NCI-H2227 (cell line): ENCODE results near the gene CAV2.

Source experiments
- DNase-seq: peaks from one replicate; lab custom pipeline; 2025; ENCODE audit not compliant: unreplicated experiment; lab: John Stamatoyannopoulos, UW

Gene CAV2

DNA sequence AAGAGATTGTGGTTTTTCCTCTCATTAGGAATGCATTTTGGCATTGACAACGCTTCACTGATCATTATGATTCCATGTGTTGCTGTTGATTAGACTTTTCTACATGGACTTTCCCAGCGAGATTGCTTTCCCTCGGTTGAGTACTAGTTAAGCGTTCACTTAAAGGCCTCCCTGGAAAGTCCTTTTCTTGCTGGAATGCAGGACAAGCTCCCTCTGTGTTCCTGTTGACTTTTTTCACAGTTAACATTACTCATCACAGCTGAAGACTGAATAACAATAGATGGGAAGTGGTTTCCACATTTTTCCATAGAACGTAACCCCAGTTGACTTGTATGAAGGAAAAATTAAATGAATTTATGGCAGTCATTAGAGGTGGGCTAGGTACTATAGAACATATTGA, 22.7 kb downstream of the CAV2 start:
- DNase-seq, result no peak

- no peak for DNase-seq
Measured at GRCh38 chr7:116524221-116524608, 24.7 kb downstream of the CAV2 start.

GRCh38 chr7:116524609-116525297, 25.2 kb downstream of the CAV2 start, which contains the start of gene CAV1:
Gene CAV1, plus strand, starts transcription at chr7:116525036. Its CDS starts 27 bp downstream, at chr7:116525063.
- DNase-seq, result no peak

- no peak for DNase-seq
Measured at GRCh38 chr7:116525298-116525912, 25.9 kb downstream of the CAV2 start.

DNA sequence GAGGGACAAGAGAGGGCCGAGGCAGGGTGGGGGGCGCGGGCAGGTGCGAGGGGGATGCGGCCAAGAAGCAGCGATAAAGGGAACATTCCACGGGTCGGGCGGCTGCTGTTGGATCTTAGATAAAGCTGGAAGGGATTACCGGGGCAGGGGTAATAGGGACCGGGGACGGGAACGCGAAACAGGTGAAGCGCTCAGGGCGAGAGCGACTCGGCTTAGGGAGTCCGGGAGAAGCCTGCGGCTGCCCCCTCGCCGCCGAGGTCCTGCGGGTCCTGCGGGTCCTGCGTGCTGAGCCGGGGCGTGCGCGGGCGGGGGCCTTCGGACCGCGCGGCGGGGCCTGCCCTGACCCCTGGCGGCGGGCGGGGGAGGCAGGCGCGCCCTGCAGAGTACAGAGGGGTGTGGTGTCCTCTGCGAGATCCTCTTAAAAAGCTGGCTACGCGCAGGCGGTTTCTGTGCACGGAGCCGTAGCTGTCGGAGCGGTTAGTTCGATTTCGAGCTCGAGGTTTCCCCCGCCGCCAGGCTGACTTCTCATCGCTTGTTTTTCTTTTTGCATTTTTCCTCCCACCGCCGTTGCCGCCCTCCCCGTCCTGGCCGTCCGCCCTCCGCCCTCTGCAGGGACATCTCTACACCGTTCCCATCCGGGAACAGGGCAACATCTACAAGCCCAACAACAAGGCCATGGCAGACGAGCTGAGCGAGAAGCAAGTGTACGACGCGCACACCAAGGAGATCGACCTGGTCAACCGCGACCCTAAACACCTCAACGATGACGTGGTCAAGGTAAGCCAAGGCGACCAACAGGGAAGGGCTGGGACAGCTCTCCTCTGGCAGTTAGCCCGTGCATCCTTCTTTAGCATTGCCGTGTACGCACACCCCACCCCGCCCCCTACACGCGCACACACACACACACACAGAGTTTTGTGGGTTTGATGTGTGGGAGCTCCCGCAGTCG, 26.6 kb downstream of the CAV2 start:
- peak; percentile 28 for DNase-seq

DNA sequence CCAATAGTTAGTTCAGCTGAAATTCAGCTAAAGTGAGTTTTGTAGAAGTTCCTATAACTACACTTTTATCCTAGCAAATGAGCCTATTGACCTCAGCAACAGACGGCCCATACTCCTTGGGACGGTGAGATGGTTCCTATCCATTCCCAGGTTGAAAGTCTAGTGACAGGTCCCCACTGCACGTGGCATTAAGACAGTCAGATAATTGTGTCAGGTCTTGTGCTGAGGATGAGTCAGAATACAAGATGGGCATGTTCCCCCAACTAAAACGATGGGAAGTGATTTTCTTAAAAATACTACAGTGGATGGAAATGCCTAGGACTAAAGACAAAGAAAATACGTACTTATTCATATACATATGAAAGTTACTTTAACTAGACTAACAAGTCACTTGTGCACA, 27.4 kb downstream of the CAV2 start:
- DNase-seq, result no peak

DNA sequence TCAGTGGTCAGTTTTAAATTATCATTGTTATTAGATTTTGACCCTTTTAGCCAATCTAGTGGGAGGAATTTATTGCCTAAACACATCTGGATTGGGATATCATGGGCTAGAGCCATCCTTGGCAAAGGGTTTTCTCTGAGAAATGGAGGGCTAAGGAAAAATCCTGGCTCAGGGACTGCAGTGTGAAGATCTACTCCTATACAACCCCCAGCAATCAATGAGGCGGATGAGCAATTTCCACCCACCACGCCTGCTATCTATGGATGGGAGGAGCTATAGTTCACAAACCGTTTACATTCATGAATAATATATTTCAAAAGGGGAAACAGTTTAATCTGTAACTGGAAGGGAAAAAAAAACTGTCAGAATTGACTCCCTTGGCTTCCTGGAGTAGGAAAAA, 28.0 kb downstream of the CAV2 start:
- DNase-seq, result no peak

DNA sequence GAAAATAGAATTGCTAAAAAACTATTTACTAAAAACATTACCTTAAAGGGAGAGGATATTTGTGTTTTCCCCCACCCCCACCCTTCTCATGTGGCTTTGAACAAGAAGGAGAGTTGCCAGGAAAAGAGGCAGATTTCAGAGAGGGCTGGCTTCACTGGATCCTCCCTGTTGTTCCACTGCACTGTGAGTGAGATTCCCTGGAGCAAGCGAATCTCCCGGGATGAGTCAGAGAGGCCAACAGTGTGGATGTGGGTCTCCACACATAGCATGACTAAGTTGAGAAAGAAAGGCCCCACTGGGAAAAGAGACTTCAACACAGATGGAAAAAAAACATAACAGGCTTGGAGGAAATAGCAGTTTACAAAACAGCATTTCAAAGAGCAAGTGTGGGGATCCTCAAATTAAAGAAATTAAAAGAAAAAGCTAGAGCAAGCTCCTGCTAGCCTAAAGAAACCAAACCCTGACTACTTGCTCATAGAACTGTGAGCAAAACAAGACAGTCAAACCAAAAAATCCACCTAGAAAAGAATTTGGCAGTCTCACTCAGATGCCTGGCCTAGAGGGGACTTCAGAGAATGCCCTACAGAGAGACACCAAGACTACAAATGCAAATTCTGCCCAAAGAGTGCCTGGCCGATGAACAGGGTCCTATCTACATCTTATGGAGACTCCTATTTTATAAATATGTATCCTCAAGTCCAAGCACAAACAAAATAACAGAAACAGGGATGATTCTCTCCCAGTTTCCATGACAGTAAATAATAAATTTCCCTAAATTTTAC, 28.7 kb downstream of the CAV2 start:
- DNase-seq, result no peak

DNA sequence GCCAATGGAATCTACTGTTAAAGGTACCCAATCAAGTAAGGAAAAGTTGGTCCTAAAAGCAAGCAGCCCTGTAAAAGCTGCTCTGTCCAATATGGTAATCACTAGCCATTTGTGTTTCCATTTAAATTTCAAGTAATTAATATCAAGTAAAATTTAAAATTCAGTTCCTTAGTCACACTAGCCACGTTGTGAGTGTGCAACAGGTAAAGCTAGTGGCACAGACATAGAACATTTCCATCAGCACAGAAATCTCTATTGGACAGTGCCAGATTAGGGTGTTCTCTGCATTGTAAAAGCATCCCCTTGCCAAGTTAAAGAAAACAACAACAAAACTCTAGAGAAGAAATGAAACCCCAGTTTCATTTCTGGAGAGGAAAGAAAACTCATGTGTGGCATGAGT, 29.7 kb downstream of the CAV2 start:
- no peak for DNase-seq

DNA sequence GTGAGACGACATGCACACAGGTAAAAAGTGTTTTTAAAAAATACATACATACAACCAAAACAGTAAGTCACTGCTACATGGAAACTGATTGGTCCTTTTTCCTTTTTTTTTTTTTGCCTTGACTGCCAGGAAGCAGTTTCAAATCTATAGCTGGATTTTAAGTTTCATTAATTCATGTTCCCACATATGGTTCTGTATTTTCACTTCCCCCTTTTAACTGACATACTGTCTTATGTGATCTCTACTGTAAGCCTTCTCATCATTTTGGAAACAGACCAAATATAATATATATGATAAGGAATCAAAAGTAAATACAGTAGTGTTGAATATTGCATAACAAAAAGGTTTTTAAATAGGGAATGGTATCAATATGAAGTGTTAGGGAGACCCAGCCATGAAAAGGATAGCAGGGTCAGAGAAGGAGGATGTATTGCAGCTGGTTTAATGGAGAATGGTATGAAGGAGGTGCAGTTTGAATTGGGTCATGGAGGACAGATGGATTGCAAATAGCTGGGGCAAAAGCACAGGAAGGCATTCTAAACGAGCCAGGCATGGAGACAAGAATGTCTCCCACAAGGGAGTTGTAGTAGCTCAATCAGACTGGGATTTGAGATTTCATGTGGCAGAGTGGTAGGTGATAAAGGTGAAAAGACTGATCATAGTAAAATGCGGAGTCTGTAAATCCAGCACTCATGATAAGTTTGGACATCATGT, 30.7 kb downstream of the CAV2 start:
- DNase-seq, result no peak

DNA sequence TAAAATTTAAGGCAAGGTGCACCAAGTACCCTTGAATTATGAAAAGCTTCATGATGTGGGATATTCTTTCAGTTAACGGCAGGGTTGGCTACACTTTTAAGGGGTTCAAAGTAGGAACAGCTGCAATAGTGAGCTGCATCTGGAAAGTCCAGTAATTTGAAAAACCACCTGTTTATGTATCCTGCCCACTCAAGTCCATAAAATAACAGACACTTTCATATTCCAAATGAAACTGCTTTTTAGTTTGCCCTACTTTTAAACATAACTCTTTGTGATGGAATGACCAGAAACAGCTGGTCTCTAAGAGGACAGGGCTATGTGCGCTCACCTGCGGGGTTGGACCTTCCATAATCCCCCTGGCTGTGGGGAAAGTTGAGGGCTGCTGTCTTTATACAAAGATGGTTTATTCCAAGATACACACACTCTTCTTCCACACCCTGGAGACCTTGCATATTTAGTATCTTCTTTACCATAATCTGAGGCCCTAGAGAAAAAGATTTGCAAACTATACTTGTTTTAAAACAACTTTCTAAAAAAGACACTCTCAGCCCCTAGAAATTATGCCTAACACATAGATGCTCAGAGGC, 32.7 kb downstream of the CAV2 start:
- no peak for DNase-seq

DNA sequence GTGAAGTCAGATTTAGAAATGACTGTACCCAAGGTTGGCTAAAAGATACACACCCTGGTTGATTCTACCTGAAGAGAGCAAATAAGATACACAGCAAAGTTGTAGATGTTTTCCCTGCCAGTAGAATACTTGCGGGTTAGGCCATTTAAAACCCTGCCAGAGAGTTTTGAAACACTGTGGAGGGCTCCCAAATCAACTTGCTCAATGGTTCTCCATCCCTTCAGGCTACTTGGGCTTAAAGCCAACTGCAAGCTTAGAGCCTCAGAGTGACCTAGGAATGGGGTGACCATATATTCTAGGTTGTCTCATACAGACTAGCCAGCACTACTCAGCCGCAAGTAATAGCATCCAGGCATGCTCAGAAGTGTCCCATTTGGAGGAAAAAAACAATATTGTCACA, 35.3 kb downstream of the CAV2 start:
- DNase-seq, result no peak

GRCh38 chr7:116535416-116535815, 35.9 kb downstream of the CAV2 start:
- DNase-seq, result no peak

DNA sequence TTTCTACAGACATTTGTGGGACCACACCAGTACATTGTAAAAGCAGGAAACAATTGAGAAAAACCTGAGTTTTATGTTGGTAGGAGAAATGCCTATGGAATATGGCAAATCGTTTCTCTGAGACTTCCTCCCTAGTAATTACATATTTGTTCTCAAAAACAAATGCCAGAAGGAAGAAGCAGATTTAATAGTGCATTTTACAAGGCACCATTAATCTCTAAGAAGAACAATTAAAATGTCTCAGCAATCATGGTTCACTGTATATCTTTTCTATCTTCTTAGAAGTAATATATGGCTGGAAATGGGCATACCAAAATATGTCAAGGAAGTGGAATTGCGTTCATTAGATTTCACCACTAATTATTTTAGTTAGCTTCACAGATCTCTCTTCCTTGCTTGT, 38.6 kb downstream of the CAV2 start:
- no peak for DNase-seq

GRCh38 chr7:116539879-116540278, 40.3 kb downstream of the CAV2 start:
- DNase-seq, result no peak

- DNase-seq, result no peak
Measured at GRCh38 chr7:116540743-116541142, 41.2 kb downstream of the CAV2 start.

DNA sequence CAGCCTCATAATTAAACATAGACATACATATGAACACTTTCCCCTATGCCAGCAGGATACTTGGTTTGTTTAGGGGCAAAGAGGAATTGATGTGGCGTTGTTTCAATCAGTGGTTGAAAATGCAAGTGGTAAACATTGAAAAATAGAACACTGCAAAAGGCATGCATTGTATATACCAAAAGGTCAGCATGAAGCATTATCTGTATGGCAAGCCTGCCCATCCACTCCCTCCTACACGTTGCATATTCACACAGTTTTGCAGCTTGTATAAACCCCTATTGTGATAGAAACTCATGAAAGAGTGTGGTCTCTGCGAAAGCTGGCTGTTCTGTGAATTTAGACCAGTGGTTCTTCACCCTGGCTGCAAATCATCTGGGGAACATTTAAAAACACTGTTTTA, 42.4 kb downstream of the CAV2 start:
- no peak for DNase-seq

DNA sequence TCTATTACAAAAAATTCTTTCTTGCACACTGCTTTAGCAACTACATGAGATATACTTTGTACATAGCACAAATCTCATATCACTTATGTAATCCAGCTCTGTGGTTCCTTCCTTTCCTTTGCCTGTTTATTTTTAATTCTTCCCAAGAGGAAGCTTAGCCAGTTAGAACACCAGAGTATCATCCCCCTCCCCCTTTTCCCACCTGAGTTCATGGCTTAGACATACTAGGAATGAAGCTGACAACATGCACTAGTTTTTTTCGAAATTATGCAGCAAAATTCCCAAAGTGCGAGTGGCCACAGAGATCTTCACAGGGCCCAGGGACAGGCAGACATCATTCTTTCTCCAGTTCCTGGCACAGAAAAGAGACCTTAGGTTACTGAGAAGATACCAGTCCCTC, 43.1 kb downstream of the CAV2 start:
- no peak for DNase-seq

- no peak for DNase-seq
Measured at GRCh38 chr7:116543664-116544063, 44.1 kb downstream of the CAV2 start.

- DNase-seq, result no peak
Measured at GRCh38 chr7:116544487-116544886, 44.9 kb downstream of the CAV2 start.
